Tibial nerve (tissue), 4 donors: ENCODE data around the gene ANO9. TPM values are rescaled to one million over a fixed set of nuclear protein-coding genes. Genes with fewer than 3 reads are reported as not detected.

Source experiments
- DNase-seq, 2 donors: peaks; one replicate each; pipeline ENCODE4 v3.0.0-alpha.2; 2019; ENCODE audit warnings: low spot score in 2 of 2
- H3K27ac ChIP-seq, 4 donors: fragments of 200-600 bp; sonication (generic) in 3 of 4; one replicate each; pipeline ENCODE4 v1.5.1; 2017 to 2019; ENCODE audit warnings: mild to moderate bottlenecking in 1 of 4
- H3K27me3 ChIP-seq, 2 donors: fragments of 200-600 bp; sonication (generic) in 1 of 2; one replicate each; pipeline versions ENCODE4 v1.5.1 to v1.6.0; 2017 to 2019
- H3K36me3 ChIP-seq, 3 donors: fragments of 200-600 bp; sonication (generic); one replicate each; pipeline ENCODE4 v1.5.1; 2018 to 2019
- H3K4me1 ChIP-seq, 4 donors: fragments of 200-600 bp; sonication (generic) in 3 of 4; one replicate each; pipeline ENCODE4 v1.5.1; 2017 to 2019
- H3K4me3 ChIP-seq, 4 donors: fragments of 200-600 bp; sonication (generic) in 3 of 4; one replicate each; pipeline ENCODE4 v1.5.1; 2017 to 2019; ENCODE audit warnings: mild to moderate bottlenecking in 1 of 4, moderate library complexity in 1 of 4
- H3K9me3 ChIP-seq, 4 donors: fragments of 200-600 bp; sonication (generic) in 3 of 4; one replicate each; pipeline ENCODE4 v1.5.1; 2017 to 2019
- EP300 ChIP-seq, 2 donors: sonication (generic); formaldehyde crosslinking; IDR thresholded peaks; one replicate each; pipeline ENCODE4 v1.6.1; 2017; ENCODE audit warnings: antibody characterized with exemption in 2 of 2, mild to moderate bottlenecking in 1 of 2
- POLR2A ChIP-seq, 2 donors: fragments of 450-650 bp; IDR thresholded peaks; one replicate each; pipeline ENCODE4 v1.6.1; 2017; ENCODE audit warnings: antibody characterized with exemption in 2 of 2, mild to moderate bottlenecking in 2 of 2, moderate library complexity in 2 of 2
- WGBS, 2 donors: methylation state at CpG; one replicate each; pipeline ENCODE4 v1.1.5; 2018; 5-methylcytosine and 5-hydroxymethylcytosine counted together
- total RNA-seq, 4 donors: library from RNA; depleted of rRNA; stranded (reverse); fragments of >200 nt; gene quantifications; one replicate each; pipeline ENCODE4 v1.1.0, GENCODE V29; 2016
- TF ChIP-seq, protein P1 (sequence below), 5 experiments: fragments of 200-600 bp in 3 of 5; fragments of 450-650 bp in 2 of 5; sonication (generic) in 3 of 5; IDR thresholded peaks; one replicate each; pipeline ENCODE4 v1.5.1; 2016 to 2019; ENCODE audit warnings: antibody characterized with exemption in 5 of 5, mild to moderate bottlenecking in 3 of 5, moderate library complexity in 2 of 5

The ANO9 gene
- total RNA-seq, 4 donors from 2014 or later, result 0.78 to 0.90 (median 0.87) TPM; not detected in 1

DNA sequence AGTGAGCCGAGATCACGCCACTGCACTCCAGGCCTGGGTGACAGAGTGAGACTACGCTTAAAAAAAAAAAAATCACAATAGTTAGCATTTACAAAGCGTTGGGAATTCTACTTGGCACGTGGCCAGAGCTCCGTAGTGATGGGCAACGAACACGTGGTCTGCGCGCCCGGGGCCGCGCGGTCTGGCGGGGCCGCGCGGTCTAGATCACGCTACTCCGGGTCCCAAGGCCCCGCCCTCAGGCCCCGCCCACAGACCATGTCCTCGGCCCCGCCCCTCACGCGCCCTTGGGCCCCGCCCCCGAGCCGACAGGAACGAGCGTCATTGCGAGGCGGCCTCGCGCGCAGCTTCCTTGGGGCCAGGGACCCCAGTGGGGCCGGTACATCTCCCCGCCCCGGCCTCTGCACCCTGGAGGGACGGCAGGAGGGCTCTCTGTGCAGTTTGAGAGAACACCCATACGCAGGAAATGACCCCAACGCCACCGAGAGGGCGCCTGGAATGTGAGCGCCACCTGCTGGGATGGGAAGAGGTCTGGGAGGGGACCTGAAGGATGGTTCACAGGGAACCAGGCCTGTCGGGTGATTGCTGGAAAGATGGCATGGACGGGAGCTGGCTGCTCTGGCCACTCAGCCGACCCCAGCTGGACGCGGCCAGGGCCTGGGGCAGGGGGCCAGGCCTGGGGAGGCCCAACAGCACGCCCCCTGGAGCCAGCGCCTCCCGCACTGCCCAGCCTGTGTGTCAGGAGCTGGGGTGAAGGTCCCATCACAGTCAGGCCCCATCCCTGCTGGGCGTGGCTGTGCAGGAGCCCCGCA is 6.3 kb upstream of the ANO9 start:
- DNase-seq, result peak; percentile 99
- peak; percentile 96 to 98 for TF ChIP-seq EP300 (IDR thresholded peaks at IDR 0.05)
- peak; percentile 38 to 91 for TF ChIP-seq POLR2A (IDR thresholded peaks at IDR 0.05)
- TF ChIP-seq, protein P1, sequence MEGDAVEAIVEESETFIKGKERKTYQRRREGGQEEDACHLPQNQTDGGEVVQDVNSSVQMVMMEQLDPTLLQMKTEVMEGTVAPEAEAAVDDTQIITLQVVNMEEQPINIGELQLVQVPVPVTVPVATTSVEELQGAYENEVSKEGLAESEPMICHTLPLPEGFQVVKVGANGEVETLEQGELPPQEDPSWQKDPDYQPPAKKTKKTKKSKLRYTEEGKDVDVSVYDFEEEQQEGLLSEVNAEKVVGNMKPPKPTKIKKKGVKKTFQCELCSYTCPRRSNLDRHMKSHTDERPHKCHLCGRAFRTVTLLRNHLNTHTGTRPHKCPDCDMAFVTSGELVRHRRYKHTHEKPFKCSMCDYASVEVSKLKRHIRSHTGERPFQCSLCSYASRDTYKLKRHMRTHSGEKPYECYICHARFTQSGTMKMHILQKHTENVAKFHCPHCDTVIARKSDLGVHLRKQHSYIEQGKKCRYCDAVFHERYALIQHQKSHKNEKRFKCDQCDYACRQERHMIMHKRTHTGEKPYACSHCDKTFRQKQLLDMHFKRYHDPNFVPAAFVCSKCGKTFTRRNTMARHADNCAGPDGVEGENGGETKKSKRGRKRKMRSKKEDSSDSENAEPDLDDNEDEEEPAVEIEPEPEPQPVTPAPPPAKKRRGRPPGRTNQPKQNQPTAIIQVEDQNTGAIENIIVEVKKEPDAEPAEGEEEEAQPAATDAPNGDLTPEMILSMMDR (IDR thresholded peaks at IDR 0.05), result peak; percentile 82 to 97 (median 85)
- Histone ChIP-seq H3K4me3 (peak overlapping the region; percentile 66 to 87 (median 68)), H3K36me3 (peaks cover 0 to 11% (median 0%) of the 10 kb centered on the region in 3 donors), H3K27me3 (peaks cover 0 to 13% of the 10 kb centered on the region in 2 donors), H3K27ac (peak overlapping the region; percentile 95 to 97 (median 97)), H3K4me1 (peaks cover 0 to 51% (median 23%) of the 10 kb centered on the region in 4 donors), H3K9me3 (no peaks in the 10 kb centered on the region)
- WGBS, 2 donors, result 3% methylated on average over 30 to 35 of the region's 55 CpGs

DNA sequence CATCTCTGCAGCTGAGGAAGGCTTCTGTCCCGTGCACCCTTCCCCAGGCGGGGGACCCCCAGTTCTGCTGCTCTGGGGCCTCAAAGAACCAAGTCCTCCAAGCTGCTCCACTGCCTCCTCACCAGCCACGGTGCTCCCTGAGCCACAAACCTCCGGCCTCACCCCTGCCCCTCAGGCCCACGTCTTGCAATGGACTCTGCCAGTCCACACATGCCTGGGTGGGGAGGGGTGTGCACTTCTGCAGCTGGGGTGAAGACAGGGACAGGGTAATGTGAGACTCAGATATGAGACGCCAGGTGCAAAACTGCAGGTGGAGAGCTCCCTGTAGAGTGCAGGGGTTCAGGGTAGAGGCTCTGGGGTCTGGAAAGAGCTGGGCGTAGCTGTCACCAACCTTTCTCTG is 5.1 kb upstream of the ANO9 start:
- 54 to 71% methylated on average over 7 of the region's 7 CpGs for WGBS, 2 donors
- peaks cover 0 to 24% of the 10 kb centered on the region in 2 donors for H3K27me3 ChIP-seq
- peak overlapping the region in 1 of 4 donors; percentile 29 for H3K27ac ChIP-seq
- peaks cover 0 to 42% (median 23%) of the 10 kb centered on the region in 4 donors for H3K4me1 ChIP-seq
- no peaks in the 10 kb centered on the region for H3K9me3 ChIP-seq
- H3K36me3 ChIP-seq, result no peaks in the 10 kb centered on the region
- DNase-seq, result no peak
- TF ChIP-seq POLR2A (IDR thresholded peaks at IDR 0.05), result no peak
- TF ChIP-seq, protein P1 (IDR thresholded peaks at IDR 0.05), result no peak
- no peak for TF ChIP-seq EP300 (IDR thresholded peaks at IDR 0.05)
- H3K4me3 ChIP-seq, result no peak overlapping the region

DNA sequence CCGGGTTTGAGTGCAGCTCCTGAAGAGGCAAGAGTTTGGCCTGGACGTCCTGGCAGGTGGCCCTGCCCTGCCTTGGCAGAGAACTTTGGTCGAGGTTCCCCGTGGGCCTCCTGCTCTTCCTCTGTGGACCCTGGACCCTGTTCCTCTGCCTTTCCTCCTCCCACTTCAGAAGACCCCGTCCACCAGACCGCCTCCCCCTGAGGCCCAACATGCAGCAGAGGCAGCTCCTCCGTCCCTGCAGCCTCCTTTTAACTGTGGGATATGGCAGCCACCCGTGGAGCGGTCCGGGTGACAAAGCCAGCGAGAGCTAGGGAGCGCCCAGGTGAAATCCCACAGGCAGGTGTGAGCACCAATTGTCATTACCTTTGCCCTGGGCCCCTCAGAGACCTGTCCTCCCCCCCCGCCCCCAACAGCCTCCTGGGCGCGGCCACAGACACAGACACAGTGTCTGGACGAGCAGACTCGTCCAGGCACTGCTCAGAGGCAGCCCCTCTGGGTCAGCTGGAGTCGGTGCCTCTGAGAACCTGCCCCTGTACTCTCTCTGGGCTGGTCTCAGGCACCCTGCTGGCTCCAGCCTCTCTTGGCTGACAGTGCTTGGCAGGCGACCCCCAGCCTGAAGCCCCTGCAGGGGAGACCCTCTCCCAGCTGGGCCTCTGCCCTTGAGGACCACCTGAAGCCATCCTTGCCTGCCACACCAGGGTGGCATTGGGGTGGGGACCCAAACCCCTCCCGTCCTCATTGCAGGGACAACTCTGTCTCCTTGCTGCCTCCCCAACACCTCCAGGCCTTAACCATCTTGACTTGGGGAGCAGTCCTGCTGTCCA is 4.2 kb upstream of the ANO9 start:
- no peak for DNase-seq
- H3K36me3 ChIP-seq, result no peaks in the 10 kb centered on the region
- no peaks in the 10 kb centered on the region for H3K9me3 ChIP-seq
- no peak overlapping the region for H3K4me3 ChIP-seq
- peaks cover 0 to 36% (median 15%) of the 10 kb centered on the region in 4 donors for H3K4me1 ChIP-seq
- WGBS, 2 donors, result 68 to 70% methylated on average over 16 to 18 of the region's 20 CpGs
- TF ChIP-seq EP300 (IDR thresholded peaks at IDR 0.05) (no peak), POLR2A (IDR thresholded peaks at IDR 0.05) (no peak)
- TF ChIP-seq, protein P1 (IDR thresholded peaks at IDR 0.05), result no peak
- peak overlapping the region in 1 of 4 donors; percentile 35 for H3K27ac ChIP-seq
- peaks cover 0 to 33% of the 10 kb centered on the region in 2 donors for H3K27me3 ChIP-seq

DNA sequence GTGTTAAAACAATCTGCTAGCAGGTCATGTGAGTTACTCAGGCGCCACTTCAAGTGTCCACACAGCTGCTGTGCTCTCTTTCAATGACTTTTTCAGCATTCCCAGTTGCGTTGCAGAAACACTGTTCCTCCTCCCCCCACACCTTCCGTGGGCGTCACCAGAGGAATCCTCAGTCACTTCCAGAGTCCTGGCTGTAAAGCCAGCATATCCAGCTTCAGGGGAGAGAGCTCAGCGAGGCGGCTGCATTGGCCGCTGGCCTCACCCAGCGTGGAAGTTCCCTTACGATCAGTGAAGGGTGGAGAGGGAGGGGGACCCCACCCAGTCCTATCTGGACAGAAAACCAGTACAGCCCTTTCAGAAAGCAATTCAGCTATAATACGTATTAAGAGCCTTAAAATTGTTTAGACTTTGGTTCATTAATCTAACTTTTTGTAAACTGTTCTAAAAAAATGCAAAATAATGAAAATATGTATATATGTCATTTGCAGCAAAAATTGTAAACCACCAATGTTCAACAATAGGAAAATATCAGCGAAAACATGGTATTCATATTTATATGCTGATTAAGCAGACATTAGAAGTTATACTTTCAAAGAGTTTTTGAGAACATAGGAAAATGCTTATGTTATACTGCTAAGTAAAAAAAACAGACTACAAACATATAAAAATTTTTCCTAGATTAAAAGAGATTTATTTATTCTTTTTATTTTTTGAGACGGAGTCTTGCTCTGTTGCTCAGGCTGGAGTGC is 2.8 kb upstream of the ANO9 start:
- Histone ChIP-seq H3K9me3 (no peaks in the 10 kb centered on the region), H3K27ac (peak overlapping the region in 1 of 4 donors; percentile 50), H3K36me3 (no peaks in the 10 kb centered on the region), H3K27me3 (peaks cover 0 to 47% of the 10 kb centered on the region in 2 donors), H3K4me1 (peaks cover 0 to 31% (median 13%) of the 10 kb centered on the region in 4 donors), H3K4me3 (no peak overlapping the region)
- TF ChIP-seq, protein P1 (IDR thresholded peaks at IDR 0.05), result no peak
- TF ChIP-seq EP300 (IDR thresholded peaks at IDR 0.05), result no peak
- TF ChIP-seq POLR2A (IDR thresholded peaks at IDR 0.05), result no peak
- WGBS, 2 donors, result 21 to 22% methylated on average over 12 of the region's 12 CpGs
- no peak for DNase-seq
